ENCODE results near the gene SEMA6C. TPM values are rescaled to one million over a fixed set of nuclear protein-coding genes. Genes with fewer than 3 reads are reported as not detected.
"Not testable (repeated sequence)": the region's sequence is repeated elsewhere in the genome, so short reads cannot be mapped to it uniquely, and the experiment has no call there.

The SEMA6C gene
- total RNA-seq, result 0.59 and 0.67 TPM in 2 replicates

GRCh38 chr1:151146412-151147131 is at the start of gene SEMA6C:
SEMA6C (minus strand) TSS chr1:151146631; CDS start chr1:151142621, 4,010 bp downstream.
- DNase-seq, result peak; percentile 80
- ATAC-seq (ENCODE audit: low read depth), result peak; percentile 100
- intact Hi-C loops (cut with micrococcal nuclease), result loop anchor here (1.0 kb wide), 4 partner anchors 10 to 76 kb away; partner anchors contain the start of genes GABPB2, LYSMD1 and TNFAIP8L2
- Mint-ChIP-seq H3K4me1 (peaks cover 18% of the 10 kb centered on the region), H3K4me3 (peak within 1 kb of the TSS; percentile 90), H3K9me3 (no peaks in the 10 kb centered on the region), H3K27me3 (peaks cover 7% of the 10 kb centered on the region), H3K27ac (no peak within 1 kb of the TSS), H3K36me3 (ENCODE audit: low read depth) (no peaks in the 10 kb centered on the region)
- ChIA-PET POLR2A (interaction anchor here (0.9 to 2.3 kb wide), 3 partner anchors 10 to 58 kb away, joined by 3 to 8 read pairs (median 5); partner anchors contain the start of gene TNFAIP8L2), CTCF (interaction anchor here (1.6 kb wide), 1 partner anchor 9 kb away, joined by 4 read pairs; no protein-coding TSS in a partner anchor)
- TF ChIP-seq, protein P1, sequence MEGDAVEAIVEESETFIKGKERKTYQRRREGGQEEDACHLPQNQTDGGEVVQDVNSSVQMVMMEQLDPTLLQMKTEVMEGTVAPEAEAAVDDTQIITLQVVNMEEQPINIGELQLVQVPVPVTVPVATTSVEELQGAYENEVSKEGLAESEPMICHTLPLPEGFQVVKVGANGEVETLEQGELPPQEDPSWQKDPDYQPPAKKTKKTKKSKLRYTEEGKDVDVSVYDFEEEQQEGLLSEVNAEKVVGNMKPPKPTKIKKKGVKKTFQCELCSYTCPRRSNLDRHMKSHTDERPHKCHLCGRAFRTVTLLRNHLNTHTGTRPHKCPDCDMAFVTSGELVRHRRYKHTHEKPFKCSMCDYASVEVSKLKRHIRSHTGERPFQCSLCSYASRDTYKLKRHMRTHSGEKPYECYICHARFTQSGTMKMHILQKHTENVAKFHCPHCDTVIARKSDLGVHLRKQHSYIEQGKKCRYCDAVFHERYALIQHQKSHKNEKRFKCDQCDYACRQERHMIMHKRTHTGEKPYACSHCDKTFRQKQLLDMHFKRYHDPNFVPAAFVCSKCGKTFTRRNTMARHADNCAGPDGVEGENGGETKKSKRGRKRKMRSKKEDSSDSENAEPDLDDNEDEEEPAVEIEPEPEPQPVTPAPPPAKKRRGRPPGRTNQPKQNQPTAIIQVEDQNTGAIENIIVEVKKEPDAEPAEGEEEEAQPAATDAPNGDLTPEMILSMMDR (IDR thresholded peaks at IDR 0.05), result no peak

- intact Hi-C loops (cut with micrococcal nuclease), result loop anchor here (5.0 to 10.0 kb wide), 2 partner anchors 642 to 800 kb away; partner anchors contain the start of genes C2CD4D and S100A10
- H3K27me3 Mint-ChIP-seq; H3K27ac Mint-ChIP-seq; ATAC-seq (ENCODE audit: low read depth); H3K4me3 Mint-ChIP-seq; DNase-seq; H3K9me3 Mint-ChIP-seq: not testable (repeated sequence)
- ChIA-PET POLR2A (interaction anchor here (0.5 to 0.7 kb wide), 5 partner anchors 25 to 855 kb away, joined by 3 to 10 read pairs (median 3); partner anchors contain the start of gene PSMB4), CTCF (interaction anchor here (1.3 to 2.1 kb wide), 3 partner anchors 57 to 146 kb away, joined by 3 to 10 read pairs (median 4); no protein-coding TSS in a partner anchor)
- Mint-ChIP-seq H3K36me3 (ENCODE audit: low read depth) (peaks cover 16% of the 10 kb centered on the region), H3K4me1 (peaks cover 33% of the 10 kb centered on the region)
Measured at GRCh38 chr1:151194894-151195594, 48.6 kb upstream of the SEMA6C start.

DNA sequence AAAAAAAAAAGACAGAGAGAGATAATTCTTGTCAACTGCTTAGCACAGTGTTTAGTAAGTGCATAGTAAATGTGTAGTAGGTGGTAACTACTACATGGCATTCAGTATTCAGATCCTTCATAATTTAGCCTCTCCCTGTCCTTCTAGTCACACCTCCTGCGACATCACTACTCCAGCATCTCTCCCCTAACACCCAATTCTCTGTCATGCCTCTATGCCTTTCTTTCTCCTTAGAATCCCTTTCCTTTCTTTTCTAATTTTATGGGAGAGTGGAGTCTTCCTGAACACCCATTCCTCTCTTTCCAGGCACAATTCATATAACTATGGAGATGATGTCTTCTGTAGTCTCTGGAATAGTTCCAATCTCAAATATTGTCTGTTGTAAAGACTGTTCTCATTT is 47.4 kb upstream of the SEMA6C start:
- Mint-ChIP-seq H3K36me3 (ENCODE audit: low read depth) (peaks cover 13% of the 10 kb centered on the region), H3K4me3 (no peak overlapping the region), H3K4me1 (peaks cover 33% of the 10 kb centered on the region), H3K9me3 (no peaks in the 10 kb centered on the region), H3K27ac (no peak overlapping the region), H3K27me3 (no peaks in the 10 kb centered on the region)
- POLR2A ChIA-PET, result no interaction called here
- intact Hi-C loops (cut with micrococcal nuclease), result loop anchor here (10.0 kb wide), 1 partner anchor 801 kb away; the partner anchor contains the start of gene S100A10
- no peak for DNase-seq
- TF ChIP-seq, protein P1 (IDR thresholded peaks at IDR 0.05), result no peak
- CTCF ChIA-PET, result interaction anchor here (1.6 kb wide), 1 partner anchor 58 kb away, joined by 4 read pairs; no protein-coding TSS in a partner anchor
- ATAC-seq (ENCODE audit: low read depth), result no peak

GRCh38 chr1:151193304-151193703 is 46.9 kb upstream of the SEMA6C start:
- Mint-ChIP-seq H3K36me3 (ENCODE audit: low read depth) (peaks cover 8% of the 10 kb centered on the region), H3K9me3 (no peaks in the 10 kb centered on the region), H3K4me1 (peaks cover 34% of the 10 kb centered on the region), H3K4me3 (no peak overlapping the region), H3K27ac (no peak overlapping the region), H3K27me3 (no peaks in the 10 kb centered on the region)
- ATAC-seq (ENCODE audit: low read depth) (no peak), DNase-seq (no peak)
- ChIA-PET POLR2A (interaction anchor here (0.6 kb wide), 1 partner anchor 89 kb away, joined by 3 read pairs; the partner anchor contains the start of gene ZNF687), CTCF (interaction anchor here (1.6 kb wide), 1 partner anchor 58 kb away, joined by 4 read pairs; no protein-coding TSS in a partner anchor)
- TF ChIP-seq, protein P1 (IDR thresholded peaks at IDR 0.05), result no peak
- intact Hi-C loops (cut with micrococcal nuclease), result loop anchor here (10.0 kb wide), 1 partner anchor 801 kb away; the partner anchor contains the start of gene S100A10

DNA sequence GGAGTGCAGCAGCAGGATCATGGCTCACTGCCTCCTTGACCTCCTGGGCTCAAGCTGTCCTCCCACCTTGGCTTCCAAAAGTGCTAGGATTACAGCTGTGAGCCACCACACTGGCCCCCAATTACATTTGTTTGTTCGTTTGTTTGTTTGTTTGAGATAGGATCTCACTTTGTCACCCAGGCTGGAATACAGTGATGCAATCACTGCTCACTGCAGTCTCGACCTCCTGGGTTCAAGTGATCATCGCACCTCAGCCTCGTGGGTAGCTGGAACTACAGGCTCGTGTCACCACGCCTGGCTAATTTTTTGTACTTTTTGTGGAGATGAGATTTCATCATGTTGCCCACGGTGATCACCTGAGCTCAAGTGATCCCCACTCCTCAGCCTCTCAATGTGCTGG is 45.6 kb upstream of the SEMA6C start:
- ChIA-PET POLR2A (no interaction called here), CTCF (no interaction called here)
- no peak for DNase-seq
- Mint-ChIP-seq H3K4me1 (peaks cover 34% of the 10 kb centered on the region), H3K4me3 (no peak overlapping the region), H3K27ac (no peak overlapping the region), H3K36me3 (ENCODE audit: low read depth) (peaks cover 5% of the 10 kb centered on the region), H3K27me3 (no peaks in the 10 kb centered on the region), H3K9me3 (no peaks in the 10 kb centered on the region)
- no peak for ATAC-seq (ENCODE audit: low read depth)
- intact Hi-C loops (cut with micrococcal nuclease), result loop anchor here (10.0 kb wide), 1 partner anchor 803 kb away; the partner anchor contains the start of gene S100A10
- TF ChIP-seq, protein P1 (IDR thresholded peaks at IDR 0.05), result no peak
